NK-92 treated with Interleukin-12 subunit alpha and Interleukin-12 subunit beta, amount 100 ng/mL, for 24 hours (cell line): Measurements from ENCODE around the gene RASA3.

ENCODE experiments used
- DNase-seq: peaks from one replicate; lab custom pipeline; 2025; lab: John Stamatoyannopoulos, UW

The RASA3 gene

GRCh38 chr13:114054264-114054663 is 78.2 kb downstream of the RASA3 start:
- DNase-seq, result no peak

DNA sequence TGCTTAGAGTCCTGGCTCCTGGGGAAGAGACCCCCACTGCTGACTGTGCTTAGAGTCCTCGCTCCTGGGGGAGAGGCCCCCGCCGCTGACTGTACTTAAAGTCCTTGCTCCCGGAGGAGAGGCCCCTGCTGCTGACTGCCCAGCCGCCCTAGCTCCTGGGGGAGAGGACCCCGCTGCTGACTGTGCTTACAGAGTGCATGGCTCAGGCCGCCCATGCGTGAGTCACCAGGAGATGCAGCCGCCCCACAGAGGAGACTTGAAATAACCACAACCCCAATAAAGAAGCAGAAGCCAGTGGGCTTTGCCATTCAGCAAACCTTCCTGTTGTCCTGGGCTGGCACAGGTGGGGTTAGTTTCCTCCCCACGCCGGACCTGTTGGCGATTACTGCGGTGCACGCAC is 79.4 kb downstream of the RASA3 start:
- no peak for DNase-seq

DNA sequence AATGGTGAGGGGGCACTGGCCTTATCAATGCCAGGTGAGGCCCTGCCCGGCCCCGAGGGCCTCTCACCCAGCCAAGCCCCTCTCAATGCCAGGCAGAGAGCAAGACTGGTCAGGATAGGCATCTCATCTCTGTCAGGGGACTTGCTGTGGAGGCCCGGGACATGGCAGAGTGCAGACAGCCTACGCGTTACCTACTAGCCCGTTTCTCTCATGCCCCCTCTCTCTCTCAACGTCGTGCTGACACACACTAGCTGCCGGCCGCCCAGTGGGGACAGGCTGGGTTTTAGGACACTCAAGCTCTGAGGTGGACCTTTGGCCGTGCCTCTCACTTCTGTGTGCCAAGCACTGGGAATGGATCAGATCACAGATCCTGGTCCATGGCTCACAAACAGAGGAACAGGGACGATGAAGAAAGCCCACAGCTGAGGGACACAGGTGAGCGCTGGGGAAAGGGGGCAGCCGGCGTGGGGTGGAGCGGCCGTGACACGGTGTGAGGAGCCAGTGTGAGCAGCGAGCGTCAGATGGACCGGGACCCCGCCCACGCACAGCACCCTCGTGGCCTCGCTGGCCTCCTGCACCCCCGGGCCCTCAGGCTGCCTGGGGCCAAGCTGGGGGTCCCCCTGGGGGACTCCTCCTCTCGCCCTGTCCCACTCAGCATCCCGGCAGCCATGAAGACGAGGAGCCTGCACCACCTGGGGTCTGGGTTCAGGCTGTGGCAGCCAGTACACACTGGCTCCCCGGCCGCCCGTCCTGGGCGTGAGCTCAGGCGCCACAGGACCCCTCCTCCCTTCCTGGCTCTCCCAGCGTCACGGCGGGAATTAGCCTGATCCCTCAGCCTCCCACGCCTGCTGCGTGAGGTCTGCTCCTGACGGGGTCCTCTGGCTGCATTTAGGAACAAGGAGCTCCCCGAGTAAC is 81.6 kb downstream of the RASA3 start:
- DNase-seq, result no peak

DNA sequence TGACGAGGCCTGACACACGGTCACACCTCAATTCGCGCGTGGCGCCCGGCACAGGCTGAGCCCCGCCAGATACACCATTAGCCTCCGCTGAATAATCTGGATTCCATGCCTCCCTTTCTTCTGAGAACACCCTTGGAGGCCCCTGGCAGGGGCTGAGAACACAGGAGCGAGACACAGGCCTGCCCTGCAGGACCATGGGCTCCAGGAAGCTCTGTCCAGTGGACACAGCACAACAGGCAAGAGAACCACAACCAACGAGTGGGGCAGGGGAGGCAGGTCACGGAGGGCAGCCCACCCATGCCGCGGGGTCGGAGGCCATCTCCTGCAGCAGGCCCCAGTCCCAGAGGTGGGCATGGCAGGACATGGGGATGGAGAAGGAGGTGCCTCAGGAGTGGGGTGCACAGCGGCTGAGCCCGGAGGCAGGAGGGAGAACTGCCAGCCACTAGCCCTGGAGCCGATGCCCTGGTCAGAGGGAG is 82.8 kb downstream of the RASA3 start:
- no peak for DNase-seq

- no peak for DNase-seq
Observed at GRCh38 chr13:114049026-114049425, 83.4 kb downstream of the RASA3 start.

DNA sequence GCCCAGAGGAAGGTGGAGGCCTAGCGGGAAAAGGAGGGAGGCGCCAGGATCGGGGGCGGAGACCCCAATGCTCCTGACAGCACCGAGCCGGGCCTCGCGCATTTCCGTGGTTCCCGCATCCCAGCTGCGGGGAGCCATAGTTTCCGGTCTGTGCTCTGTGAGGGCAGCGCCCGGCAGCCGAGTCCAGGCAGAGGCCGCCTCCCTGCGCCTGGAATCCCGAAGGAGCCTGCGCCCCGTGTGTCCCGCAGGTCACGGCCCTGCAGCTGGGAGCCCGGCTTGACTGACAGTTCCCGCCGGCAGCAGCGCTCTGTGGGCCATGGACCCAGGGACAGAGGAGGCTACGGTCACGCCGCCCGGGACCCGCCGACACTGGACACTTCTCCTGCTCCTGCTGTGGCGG is 84.0 kb downstream of the RASA3 start:
- no peak for DNase-seq

DNA sequence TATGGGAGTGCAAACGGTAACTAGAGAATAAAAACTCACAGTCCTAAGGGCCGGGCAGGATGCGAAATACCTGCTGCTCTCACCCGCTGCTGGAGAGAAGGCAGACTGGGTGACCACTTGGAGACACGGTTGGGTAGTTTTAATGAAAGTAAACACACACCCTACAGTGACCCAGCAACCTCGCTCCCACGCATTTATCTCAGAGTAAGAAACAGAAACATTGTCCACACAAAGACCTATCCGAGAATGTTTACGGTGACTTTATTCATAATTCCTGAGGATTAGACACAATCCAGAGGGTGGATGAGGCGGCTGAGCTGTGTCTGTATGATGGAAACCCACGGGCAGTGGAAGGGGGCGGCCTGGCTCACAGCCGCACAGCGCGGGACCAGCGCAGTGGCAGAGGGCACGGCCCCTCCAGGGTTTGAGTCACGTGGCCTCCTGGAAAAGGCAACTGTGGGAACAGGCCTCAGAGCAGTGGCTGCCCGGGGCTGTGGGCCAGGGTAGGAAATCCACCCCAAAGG is 85.0 kb downstream of the RASA3 start:
- DNase-seq, result no peak

GRCh38 chr13:114046431-114046975 is 85.9 kb downstream of the RASA3 start:
- DNase-seq, result no peak

DNA sequence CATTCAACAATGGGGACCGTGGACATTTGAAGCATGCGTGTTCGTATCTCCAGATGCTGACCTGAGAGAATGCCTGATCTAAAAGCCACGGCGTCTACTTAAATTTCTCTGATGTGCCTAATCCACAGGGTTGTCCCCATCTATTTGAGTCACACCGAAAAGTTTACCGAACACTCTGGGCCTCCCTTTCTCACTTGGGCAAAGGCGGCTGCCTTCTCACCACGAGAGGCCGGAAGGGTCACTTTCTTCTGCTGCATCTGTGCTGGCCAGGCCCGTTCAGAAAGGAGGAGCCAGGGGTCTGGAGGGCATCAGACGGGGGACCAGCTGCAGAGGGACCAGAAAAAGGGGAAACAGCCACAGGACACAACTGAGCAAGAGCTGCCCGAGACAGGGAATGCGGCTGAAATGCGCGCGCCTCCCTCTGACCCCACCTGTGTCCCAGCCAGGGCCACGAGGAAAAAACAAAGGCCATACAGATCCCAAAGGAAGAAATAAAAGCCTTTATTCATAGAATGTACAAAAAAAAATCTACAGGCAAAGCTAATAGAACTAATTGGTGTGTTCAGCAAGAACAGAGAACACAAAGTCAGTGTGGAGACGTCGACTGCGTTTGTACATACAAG is 87.2 kb downstream of the RASA3 start:
- DNase-seq, result no peak

DNA sequence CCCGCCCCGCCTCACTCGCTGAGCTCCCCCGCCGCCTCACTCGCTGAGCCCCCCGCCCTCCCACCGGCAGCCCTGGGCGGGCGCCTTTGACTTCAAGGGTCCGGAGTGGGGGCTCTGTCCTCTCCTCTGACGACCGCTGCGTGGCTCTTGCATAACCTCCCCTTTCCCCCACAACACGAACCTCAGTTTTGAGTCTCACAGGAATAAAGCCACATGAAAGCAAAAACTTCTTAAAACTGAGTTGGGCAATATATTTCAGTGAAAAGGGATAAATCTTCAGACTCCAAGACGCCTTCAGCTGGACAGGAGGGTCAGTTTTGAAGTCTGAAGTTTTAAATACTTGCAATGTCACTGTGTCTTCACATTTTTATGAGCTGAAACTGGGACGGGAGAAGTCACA is 87.9 kb downstream of the RASA3 start:
- no peak for DNase-seq

GRCh38 chr13:114043421-114044053 is 88.9 kb downstream of the RASA3 start:
- DNase-seq, result no peak

GRCh38 chr13:114042066-114042815 is 90.2 kb downstream of the RASA3 start:
- DNase-seq, result no peak

GRCh38 chr13:114041493-114041892 is 90.9 kb downstream of the RASA3 start:
- DNase-seq, result no peak

- no peak for DNase-seq
Observed at GRCh38 chr13:114039471-114040141, 92.8 kb downstream of the RASA3 start.

DNA sequence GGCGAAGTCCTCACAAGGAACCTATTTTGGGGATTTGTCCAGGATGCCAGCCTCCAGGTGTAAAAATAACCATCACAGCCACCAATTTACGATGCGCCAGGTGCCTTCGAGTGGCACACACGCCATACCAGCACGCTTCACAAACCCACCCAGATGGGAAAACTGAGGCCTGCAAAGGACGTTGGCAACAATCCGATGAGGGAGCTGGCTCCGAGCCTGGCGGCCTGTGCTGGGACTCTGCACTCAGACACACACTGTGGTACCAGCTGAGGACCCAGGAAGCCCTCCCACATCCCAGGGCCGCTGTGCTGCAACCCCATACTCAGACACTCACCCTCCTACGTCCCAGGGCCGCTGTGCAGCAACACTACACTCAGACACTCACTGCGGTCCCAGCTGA is 93.5 kb downstream of the RASA3 start:
- DNase-seq, result no peak

- no peak for DNase-seq
Observed at GRCh38 chr13:114038211-114038613, 94.2 kb downstream of the RASA3 start.

GRCh38 chr13:114037674-114038073 is 94.7 kb downstream of the RASA3 start:
- no peak for DNase-seq

DNA sequence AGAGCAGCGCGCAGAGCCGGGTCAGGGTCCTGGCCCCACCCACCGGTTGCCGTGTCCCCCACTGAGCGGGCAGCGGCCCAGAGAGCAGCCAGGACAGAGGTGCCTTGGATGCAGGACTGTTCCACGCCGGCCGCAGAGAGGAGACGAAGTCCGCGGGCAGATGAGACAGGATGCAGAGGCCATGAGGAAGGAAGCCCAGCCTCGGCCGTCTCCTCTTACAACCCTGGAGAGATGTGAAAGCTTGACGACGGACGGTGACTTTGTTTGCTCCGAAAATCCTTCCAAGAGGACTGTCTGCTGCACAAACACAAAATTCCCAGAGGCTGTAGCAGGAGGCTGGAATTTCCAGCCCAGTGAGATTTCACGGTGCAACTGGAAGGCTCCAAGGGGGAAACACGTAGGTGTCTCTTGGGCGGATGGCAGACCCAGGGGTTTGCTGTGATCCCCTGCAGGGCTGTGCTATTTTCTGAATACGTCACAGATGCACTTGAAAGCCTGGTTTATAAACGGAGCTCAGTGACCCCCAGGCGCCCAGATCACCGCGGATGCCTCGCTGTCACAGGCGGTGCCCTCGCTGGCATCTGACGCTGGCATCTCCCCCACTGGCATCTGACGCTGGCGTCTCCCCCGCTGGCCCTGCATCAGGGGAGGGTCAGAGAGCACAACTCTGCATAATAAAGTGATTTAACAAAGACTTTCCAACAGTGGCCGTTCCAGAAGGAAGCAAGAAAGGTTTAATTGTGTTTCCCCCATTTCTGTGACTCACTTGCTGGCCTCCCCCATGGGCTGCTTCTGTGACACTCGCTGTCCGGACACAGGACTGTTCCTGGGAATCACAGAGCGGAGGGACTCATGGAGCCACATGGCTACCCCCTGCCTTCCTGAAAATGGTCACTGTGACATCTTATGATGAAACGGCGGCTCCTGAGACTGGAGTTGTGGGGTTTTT is 96.6 kb downstream of the RASA3 start:
- DNase-seq, result no peak

GRCh38 chr13:114035186-114035582 is 97.2 kb downstream of the RASA3 start:
- no peak for DNase-seq

GRCh38 chr13:114034481-114034891 is 97.9 kb downstream of the RASA3 start:
- no peak for DNase-seq
